Measurements from ENCODE around the gene SMAGP. TPM values are rescaled to one million over a fixed set of nuclear protein-coding genes. Genes with fewer than 3 reads are reported as not detected.

Gene SMAGP
- total RNA-seq, 4 donors from 2014 or later, result 3.0 to 10.5 (median 4.8) TPM

- H3K27me3 ChIP-seq, result no peaks in the 10 kb centered on the region
- WGBS, 2 donors, result 97 to 99% methylated on average over 9 of the region's 9 CpGs
- no peak for DNase-seq
- no peak overlapping the region for H3K4me3 ChIP-seq (replicated peaks in 1 of 3)
- peaks cover 7 to 14% of the 10 kb centered on the region in 2 donors for H3K4me1 ChIP-seq
- no peak overlapping the region for H3K27ac ChIP-seq
- no peaks in the 10 kb centered on the region for H3K9me3 ChIP-seq
- no peaks in the 10 kb centered on the region for H3K36me3 ChIP-seq
- intact Hi-C loops (cut with DNase I), result no loop called here
- TF ChIP-seq POLR2A (IDR thresholded peaks at IDR 0.05), result no peak
- no peak for TF ChIP-seq CTCF (IDR thresholded peaks at IDR 0.05)
Observed at GRCh38 chr12:51200806-51201205, 69.4 kb downstream of the SMAGP start.

- H3K4me3 ChIP-seq (replicated peaks in 1 of 3), result no peak overlapping the region
- H3K4me1 ChIP-seq, result peaks cover 7 to 14% of the 10 kb centered on the region in 2 donors
- no peaks in the 10 kb centered on the region for H3K27me3 ChIP-seq
- WGBS, 2 donors, result 89 to 94% methylated on average over 7 of the region's 7 CpGs
- H3K27ac ChIP-seq, result no peak overlapping the region
- no peak for DNase-seq
- no peaks in the 10 kb centered on the region for H3K9me3 ChIP-seq
- no peaks in the 10 kb centered on the region for H3K36me3 ChIP-seq
- intact Hi-C loops (cut with DNase I), result no loop called here
- TF ChIP-seq POLR2A (IDR thresholded peaks at IDR 0.05) (no peak), CTCF (IDR thresholded peaks at IDR 0.05) (no peak)
Observed at GRCh38 chr12:51200156-51200555, 70.1 kb downstream of the SMAGP start.

GRCh38 chr12:51199366-51199945, 70.8 kb downstream of the SMAGP start:
- intact Hi-C loops (cut with DNase I), result no loop called here
- WGBS, 2 donors, result 85 to 92% methylated on average over 10 of the region's 10 CpGs

GRCh38 chr12:51198568-51199365, 71.4 kb downstream of the SMAGP start:
- no peak overlapping the region for H3K4me3 ChIP-seq (replicated peaks in 1 of 3)

More at GRCh38 chr12:51199366-51199945, 70.8 kb downstream of the SMAGP start:
- no peak for TF ChIP-seq POLR2A (IDR thresholded peaks at IDR 0.05)
- no peaks in the 10 kb centered on the region for H3K9me3 ChIP-seq
- no peak for DNase-seq
- peaks cover 7 to 10% of the 10 kb centered on the region in 2 donors for H3K4me1 ChIP-seq
- no peak overlapping the region for H3K4me3 ChIP-seq (replicated peaks in 1 of 3)
- no peaks in the 10 kb centered on the region for H3K27me3 ChIP-seq
- H3K36me3 ChIP-seq, result no peaks in the 10 kb centered on the region
- H3K27ac ChIP-seq, result peak overlapping the region in 1 of 3 donors; percentile 50

More at GRCh38 chr12:51198568-51199365, 71.4 kb downstream of the SMAGP start:
- intact Hi-C loops (cut with DNase I), result no loop called here
- DNase-seq, result peak; percentile 64 to 72
- H3K27ac ChIP-seq, result peak overlapping the region in 2 of 3 donors; percentile 10 to 50
- no peaks in the 10 kb centered on the region for H3K9me3 ChIP-seq
- peaks cover 7% of the 10 kb centered on the region in 2 donors for H3K4me1 ChIP-seq
- WGBS, 2 donors, result 70 to 77% methylated on average over 9 to 14 of the region's 16 CpGs
- H3K27me3 ChIP-seq, result no peaks in the 10 kb centered on the region
- TF ChIP-seq POLR2A (IDR thresholded peaks at IDR 0.05), result no peak
- TF ChIP-seq CTCF (IDR thresholded peaks at IDR 0.05), result no peak
- H3K36me3 ChIP-seq, result no peaks in the 10 kb centered on the region

Data from thyroid gland (tissue), 4 donors.